Esophagus muscularis mucosa (tissue), 3 donors: Measurements from ENCODE around the gene CARD9.

ENCODE experiments used
- CTCF ChIP-seq, 3 experiments: fragments of 200-600 bp in 2 of 3; fragments of 450-650 bp in 1 of 3; sonication (generic) in 2 of 3; IDR thresholded peaks; one replicate each; pipeline ENCODE4 v1.5.1; 2017 to 2019; ENCODE audit warnings: antibody characterized with exemption in 3 of 3, mild to moderate bottlenecking in 2 of 3, moderate library complexity in 1 of 3
- POLR2A ChIP-seq: fragments of 450-650 bp; IDR thresholded peaks from one replicate; pipeline ENCODE4 v1.6.1; 2017; ENCODE audit warnings: antibody characterized with exemption, moderate library complexity, mild to moderate bottlenecking, low read depth

- TF ChIP-seq CTCF (IDR thresholded peaks at IDR 0.05) (no peak), POLR2A (no peak)
Measured at GRCh38 chr9:136381966-136382513, 8.6 kb upstream of the CARD9 start.
